HCT116 (cell line): ENCODE measurements around the gene HMGXB3. TPM values are rescaled to one million over a fixed set of nuclear protein-coding genes. Genes with fewer than 3 reads are reported as not detected.

Source experiments
- ATAC-seq: fragments of 200-7000 bp; cut with Tn5 transposase; 2 replicates; pipeline ENCODE4 v1.9.1; 2020; ENCODE audit warnings: mild to moderate bottlenecking, moderate library complexity
- BruUV-seq: library from RNA; stranded (reverse); fragments of 400-500 nt; replicated peaks from 2 replicates; lab custom pipeline; 2021; lab: Mats Ljungman, UMichigan
- CTCF ChIA-PET: fragments of 300-600 bp; sonication (Branson Sonifier 250); formaldehyde crosslinking; loops from one replicate; lab custom pipeline; 2021; ENCODE audit warnings: antibody characterized with exemption; lab: Charles Lee
- POLR2A ChIA-PET: fragments of 300-600, 350-600 bp; sonication (Branson Sonifier 250); formaldehyde crosslinking; loops from one replicate; lab custom pipeline; 2021; ENCODE audit warnings: antibody characterized with exemption; lab: Charles Lee
- RAD21 ChIA-PET, 2 experiments: fragments of 300-600 bp; sonication (Branson Sonifier 250); formaldehyde crosslinking; loops; one replicate each; lab custom pipeline; 2023; ENCODE audit warnings: low total read pairs in 2 of 2; ENCODE audit not compliant: uncharacterized antibody in 2 of 2, unreplicated experiment in 2 of 2, low non-redundant PET in 1 of 2; lab: Charles Lee
- DNase-seq: peaks from one replicate; pipeline ENCODE4 v3.0.0-alpha.2; 2010; ENCODE audit warnings: low read depth, low spot score
- H2AFZ ChIP-seq: fragments of 200-600 bp; shearing (Covaris generic), sonication (generic); 2 replicates; pipeline ENCODE4 v1.6.1; 2017; ENCODE audit warnings: low read depth, mixed run types, mixed read lengths, antibody characterized with exemption, low read length; ENCODE audit not compliant: poor library complexity, severe bottlenecking
- H3K27ac ChIP-seq: 2 replicates; pipeline ENCODE4 v1.5.1; 2012; ENCODE audit warnings: low read depth, low read length
- H3K27me3 ChIP-seq: fragments of 200-600 bp; sonication (generic); 2 replicates; pipeline ENCODE4 v1.6.1; 2016; ENCODE audit warnings: mixed run types, low read length, mixed read lengths; ENCODE audit not compliant: insufficient read depth
- H3K36me3 ChIP-seq, 2 experiments: fragments of 200-500 bp in 1 of 2; fragments of 200-600 bp in 1 of 2; sonication (Bioruptor generic) in 1 of 2; sonication (generic) in 1 of 2; 2 replicates each; pipeline versions ENCODE4 v1.5.1 to v1.6.1; 2014 to 2016; ENCODE audit warnings: low read length in 2 of 2, inconsistent platforms in 1 of 2, mixed read lengths in 1 of 2, mixed run types in 1 of 2; ENCODE audit not compliant: insufficient read depth in 2 of 2, control insufficient read depth in 1 of 2
- H3K4me1 ChIP-seq, 2 experiments: fragments of 200-600 bp in 1 of 2; sonication (generic) in 1 of 2; 2 replicates each; pipeline versions ENCODE4 v1.5.1 to v1.6.1; 2012 to 2017; ENCODE audit warnings: low read length in 2 of 2, inconsistent platforms in 1 of 2, mild to moderate bottlenecking in 1 of 2, mixed read lengths in 1 of 2, mixed run types in 1 of 2, moderate library complexity in 1 of 2; ENCODE audit not compliant: insufficient read depth in 2 of 2, control insufficient read depth in 1 of 2
- H3K4me2 ChIP-seq: fragments of 200-600 bp; sonication (generic); 2 replicates; pipeline ENCODE4 v1.6.1; 2017; ENCODE audit warnings: mixed run types, low read length, mixed read lengths
- H3K4me3 ChIP-seq, 2 experiments: fragments of 200-600 bp in 1 of 2; sonication (generic) in 1 of 2; replicated peaks in 1 of 2; 2 replicates each; pipeline ENCODE4 v1.5.1; 2011 to 2016; ENCODE audit warnings: low read length in 2 of 2, control low read depth in 1 of 2, low read depth in 1 of 2, mild to moderate bottlenecking in 1 of 2, mixed read lengths in 1 of 2, mixed run types in 1 of 2
- H3K79me2 ChIP-seq: fragments of 200-600 bp; sonication (generic); 2 replicates; pipeline ENCODE4 v1.6.1; 2017; ENCODE audit warnings: mild to moderate bottlenecking, mixed run types, low read length, moderate library complexity, mixed read lengths; ENCODE audit not compliant: insufficient read depth
- H3K9ac ChIP-seq: fragments of 200-600 bp; sonication (generic); 2 replicates; pipeline ENCODE4 v1.6.1; 2016; ENCODE audit warnings: low read length, mixed read lengths
- H3K9me2 ChIP-seq: fragments of 200-600 bp; sonication (generic), shearing (Covaris generic); 2 replicates; pipeline ENCODE4 v1.6.1; 2017; ENCODE audit warnings: mixed run types, mild to moderate bottlenecking, moderate library complexity; ENCODE audit not compliant: insufficient read depth
- H3K9me3 ChIP-seq, 2 experiments: fragments of 200-500 bp in 1 of 2; fragments of 200-600 bp in 1 of 2; sonication (Bioruptor generic) in 1 of 2; sonication (generic) in 1 of 2; 2 replicates each; pipeline ENCODE4 v1.6.1; 2014 to 2017; ENCODE audit warnings: low read length in 2 of 2, mixed read lengths in 2 of 2, inconsistent platforms in 1 of 2, low read depth in 1 of 2, mild to moderate bottlenecking in 1 of 2, mixed run types in 1 of 2, moderate library complexity in 1 of 2; ENCODE audit not compliant: control insufficient read depth in 1 of 2, insufficient read depth in 1 of 2
- H4K20me1 ChIP-seq: fragments of 200-600 bp; sonication (generic), shearing (Covaris generic); 2 replicates; pipeline ENCODE4 v1.6.1; 2017; ENCODE audit warnings: mixed run types, mild to moderate bottlenecking, moderate library complexity; ENCODE audit not compliant: insufficient read depth
- CTCF ChIP-seq, 3 experiments: fragments of 200-600 bp in 1 of 3; sonication (generic) in 1 of 3; IDR thresholded peaks in 2 of 3; conservative IDR thresholded peaks in 1 of 3; 2 replicates each; pipeline ENCODE4 v1.5.1; 2012 to 2017; ENCODE audit warnings: low read depth in 2 of 3, low read length in 2 of 3, antibody characterized with exemption in 1 of 3, borderline replicate concordance in 1 of 3, control low read depth in 1 of 3, mild to moderate bottlenecking in 1 of 3, mixed read lengths in 1 of 3, mixed run types in 1 of 3, moderate library complexity in 1 of 3; ENCODE audit not compliant: insufficient read depth in 1 of 3
- EGR1 ChIP-seq: IDR thresholded peaks from 2 replicates; pipeline ENCODE4 v1.6.1; 2012; ENCODE audit warnings: low read depth
- EZH2 ChIP-seq: fragments of 200-600 bp; sonication (generic); IDR thresholded peaks from 2 replicates; pipeline ENCODE4 v1.6.1; 2017; ENCODE audit warnings: antibody characterized with exemption, mixed run types
- MAX ChIP-seq: IDR thresholded peaks from 2 replicates; pipeline ENCODE4 v1.6.1; 2012
- POLR2AphosphoS5 ChIP-seq: IDR thresholded peaks from 2 replicates; pipeline ENCODE4 v1.6.1; 2011; ENCODE audit warnings: mild to moderate bottlenecking, low read depth, low read length, moderate library complexity
- SRF ChIP-seq: IDR thresholded peaks from 2 replicates; pipeline ENCODE4 v1.6.1; 2012; ENCODE audit warnings: low read depth
- YY1 ChIP-seq: IDR thresholded peaks from 2 replicates; pipeline ENCODE4 v1.6.1; 2011; ENCODE audit warnings: low read length, low read depth, moderate library complexity, mild to moderate bottlenecking; ENCODE audit not compliant: insufficient replicate concordance; ENCODE audit errors: extremely low read depth
- intact Hi-C: fragments of 100-400 bp; cut with micrococcal nuclease; formaldehyde crosslinking; loops from 2 replicates; pipeline ENCODE4 v1.10.0; 2022
- total RNA-seq: library from RNA; stranded (reverse); gene quantifications from one replicate; pipeline ENCODE4 v1.2.1, GENCODE V29; 2021; ENCODE audit not compliant: unreplicated experiment

The HMGXB3 gene
- total RNA-seq, 1 experiment from 2014 or later: 41.8 TPM

GRCh38 chr5:149951138-149951749 lies 49.3 kb upstream of the HMGXB3 start:
- BruUV-seq: no TSS peak
- Histone ChIP-seq H3K9me3 (no peaks in the 10 kb centered on the region), H3K9me2 (no peaks in the 10 kb centered on the region), H3K4me1 (no peaks in the 10 kb centered on the region), H3K79me2 (no peaks in the 10 kb centered on the region), H3K36me3 (no peaks in the 10 kb centered on the region), H3K4me2 (no peak overlapping the region), H2AFZ (no peak overlapping the region), H3K27me3 (no peaks in the 10 kb centered on the region), H3K9ac (no peak overlapping the region), H4K20me1 (no peaks in the 10 kb centered on the region)
- peak; percentile 77 for ATAC-seq
- ChIA-PET RAD21 (no interaction called here), POLR2A (interaction anchor here (0.8 to 1.2 kb wide), 3 partner anchors 8 to 19 kb away, joined by 3 to 5 read pairs (median 4); partner anchors contain the start of gene SLC26A2)
- no peak for DNase-seq
- intact Hi-C loops: no loop called here
- TF ChIP-seq EZH2 (no peak), MAX (no peak), EGR1 (no peak), YY1 (no peak), CTCF (IDR thresholded peaks at IDR 0.05 in 2 of 3, conservative IDR thresholded peaks at IDR 0.05 in 1 of 3; ENCODE audit: borderline replicate concordance in 1 of 3, insufficient read depth in 1 of 3, low read depth in 2 of 3, low read length in 2 of 3) (peak in 2 of 3 experiments; percentile 25 to 27; a peak in 2 of 6 replicates), SRF (no peak), POLR2AphosphoS5 (no peak)
- TF ChIP-seq, all 23 proteins: peak for 1
- CTCF ChIA-PET: interaction anchor here (0.8 to 2.5 kb wide), 3 partner anchors 9 to 113 kb away, joined by 3 to 17 read pairs (median 4); partner anchors contain the start of gene SLC26A2
- Histone ChIP-seq H3K27ac (no peak overlapping the region), H3K4me3 (no peak overlapping the region)
